Psoas muscle (tissue), 8 donors: ENCODE measurements around the gene VSTM2B. TPM values are rescaled to one million over a fixed set of nuclear protein-coding genes. Genes with fewer than 3 reads are reported as not detected.

Experiments used
- ATAC-seq, 4 donors: fragments of 200-7000 bp; cut with Tn5 transposase; one replicate each; pipeline ENCODE4 v1.9.1; 2020; ENCODE audit warnings: moderate library complexity in 3 of 4, mild to moderate bottlenecking in 2 of 4
- DNase-seq, 2 donors: peaks; one replicate each; pipeline ENCODE4 v3.0.0-alpha.2; 2020
- H3K27ac ChIP-seq: fragments of 200-600 bp; one replicate; pipeline ENCODE4 v1.8.0; 2022
- H3K27me3 ChIP-seq, 3 donors: fragments of 200-600 bp in 1 of 3; one replicate each; pipeline versions ENCODE4 v1.6.1 to v1.8.0; 2013 to 2022; ENCODE audit warnings: low read length in 2 of 3, mild to moderate bottlenecking in 2 of 3, moderate library complexity in 1 of 3; ENCODE audit not compliant: insufficient read depth in 3 of 3
- H3K36me3 ChIP-seq, 2 donors: fragments of 200-600 bp in 1 of 2; one replicate each; pipeline versions ENCODE4 v1.6.1 to v1.8.0; 2013 to 2022; ENCODE audit warnings: low read depth in 1 of 2, mild to moderate bottlenecking in 1 of 2, moderate library complexity in 1 of 2; ENCODE audit not compliant: insufficient read depth in 1 of 2
- H3K4me1 ChIP-seq: fragments of 200-600 bp; one replicate; pipeline ENCODE4 v1.8.0; 2022
- H3K4me3 ChIP-seq: fragments of 200-600 bp; one replicate; pipeline ENCODE4 v1.8.0; 2022; ENCODE audit warnings: mild to moderate bottlenecking
- H3K9me3 ChIP-seq: fragments of 200-600 bp; one replicate; pipeline ENCODE4 v1.8.0; 2022
- WGBS, 3 donors: extraction: QIAGEN DNeasy Blood & Tissue Kit; methylation state at CpG; one replicate each; pipeline versions ENCODE4 v1.1.6 to v1.1.7; 2013; 5-methylcytosine and 5-hydroxymethylcytosine counted together
- intact Hi-C, 2 donors: fragments of 100-400 bp; cut with DNase I; formaldehyde crosslinking; loops; one replicate each; pipeline versions ENCODE4 v1.11.0 to v1.14.2; 2022
- polyA plus RNA-seq, 3 donors: library from polyadenylated mRNA; stranded (reverse); fragments of 200-250 nt; gene quantifications; one replicate each; pipeline ENCODE4 v1.2.3, GENCODE V29; 2013
- total RNA-seq, 4 donors: library from RNA; stranded (reverse); fragmentation: NEBNext Ultra II Directional in 2 of 4; extraction: Animal tissue kit (Norgen Biotek cat#: 25700) in 2 of 4; gene quantifications; one replicate each; pipeline versions ENCODE4 v1.2.1 to v1.2.4, GENCODE V29; 2021 to 2023
- TF ChIP-seq, protein P1 (sequence below): fragments of 200-600 bp; IDR thresholded peaks from one replicate; pipeline ENCODE4 v1.8.0; 2022; ENCODE audit warnings: antibody characterized with exemption
- donor health status: healthy with polysubstance abuse.
- donor health status: DM: no; HTN: no; CAD: no; lungs with moderate emphysema.
- donor health status: Bipolar disorder and iron deficiency.
- donor health status: healthy.
- donor health status: DM: yes; HTN: yes; CAD: no.
- donor health status: DM: no; HTN: no; CAD: no.
- donor health status: DM: no; HTN: no; CAD: no.
- donor health status: DM: yes; HTN: yes; CAD: no.

The VSTM2B gene
- total and polyA plus RNA-seq, 7 donors = not detected

DNA sequence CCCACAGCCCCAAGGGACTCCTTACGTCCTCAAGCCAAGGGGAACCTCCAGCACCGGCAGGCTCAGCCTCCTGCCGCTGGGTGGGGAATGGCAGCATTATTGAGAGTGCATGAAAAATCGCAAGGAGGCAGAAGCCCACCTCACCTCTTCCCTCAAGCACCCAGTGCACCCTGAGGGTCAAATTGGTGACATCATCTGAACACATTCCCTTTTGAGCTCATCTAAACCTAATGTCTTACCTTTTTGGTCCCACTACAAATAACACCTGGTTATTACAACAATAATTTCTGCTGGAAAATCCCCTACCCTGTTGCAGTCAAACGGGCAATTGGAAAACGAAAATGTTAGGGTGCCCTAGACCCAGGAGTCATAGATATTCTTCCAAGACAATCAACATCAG lies 68.1 kb downstream of the VSTM2B start:
- TF ChIP-seq, protein P1, sequence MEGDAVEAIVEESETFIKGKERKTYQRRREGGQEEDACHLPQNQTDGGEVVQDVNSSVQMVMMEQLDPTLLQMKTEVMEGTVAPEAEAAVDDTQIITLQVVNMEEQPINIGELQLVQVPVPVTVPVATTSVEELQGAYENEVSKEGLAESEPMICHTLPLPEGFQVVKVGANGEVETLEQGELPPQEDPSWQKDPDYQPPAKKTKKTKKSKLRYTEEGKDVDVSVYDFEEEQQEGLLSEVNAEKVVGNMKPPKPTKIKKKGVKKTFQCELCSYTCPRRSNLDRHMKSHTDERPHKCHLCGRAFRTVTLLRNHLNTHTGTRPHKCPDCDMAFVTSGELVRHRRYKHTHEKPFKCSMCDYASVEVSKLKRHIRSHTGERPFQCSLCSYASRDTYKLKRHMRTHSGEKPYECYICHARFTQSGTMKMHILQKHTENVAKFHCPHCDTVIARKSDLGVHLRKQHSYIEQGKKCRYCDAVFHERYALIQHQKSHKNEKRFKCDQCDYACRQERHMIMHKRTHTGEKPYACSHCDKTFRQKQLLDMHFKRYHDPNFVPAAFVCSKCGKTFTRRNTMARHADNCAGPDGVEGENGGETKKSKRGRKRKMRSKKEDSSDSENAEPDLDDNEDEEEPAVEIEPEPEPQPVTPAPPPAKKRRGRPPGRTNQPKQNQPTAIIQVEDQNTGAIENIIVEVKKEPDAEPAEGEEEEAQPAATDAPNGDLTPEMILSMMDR = no peak
- DNase-seq (no peak), ATAC-seq (no peak)
- Histone ChIP-seq H3K27ac (no peak overlapping the region), H3K27me3 (peaks cover 0 to 61% (median 3%) of the 10 kb centered on the region in 3 donors), H3K4me1 (no peaks in the 10 kb centered on the region), H3K9me3 (no peaks in the 10 kb centered on the region), H3K36me3 (no peaks in the 10 kb centered on the region), H3K4me3 (no peak overlapping the region)
- 63 to 70% (median 67%) methylated on average over 6 of the region's 6 CpGs for WGBS, 3 donors
- intact Hi-C loops = no loop called here

DNA sequence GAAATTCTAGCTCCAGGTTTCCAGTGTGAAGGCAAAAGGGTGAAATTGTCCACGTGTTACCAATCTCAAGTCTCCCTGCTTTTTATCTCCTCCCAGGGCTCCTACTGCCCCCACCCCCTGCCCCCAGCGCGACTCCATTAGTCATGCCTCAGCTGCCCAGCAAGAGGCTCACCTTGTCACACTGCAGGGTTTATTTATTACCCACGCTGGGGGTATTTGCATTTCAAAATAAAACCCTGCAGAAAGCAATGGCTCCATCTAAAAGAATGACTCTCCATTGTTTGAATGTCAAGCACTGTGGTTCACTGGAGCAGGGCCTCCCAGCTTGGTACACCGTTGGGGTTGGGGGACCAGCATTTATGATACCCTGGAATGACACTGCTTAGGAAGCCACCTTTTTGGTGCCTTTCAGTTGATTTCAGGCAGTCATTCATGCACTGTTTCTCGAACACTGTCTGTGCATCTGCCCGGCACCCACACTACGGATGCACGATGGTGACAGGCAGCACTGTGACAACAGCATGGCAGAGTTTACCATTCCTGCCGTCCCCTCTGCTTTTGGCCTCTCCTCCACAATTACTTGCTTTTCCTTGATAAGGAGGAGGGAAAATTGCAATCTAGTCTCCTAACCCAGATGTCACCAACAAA lies 70.4 kb downstream of the VSTM2B start:
- H3K4me3 ChIP-seq = no peak overlapping the region
- intact Hi-C loops = no loop called here
- no peaks in the 10 kb centered on the region for H3K36me3 ChIP-seq
- H3K4me1 ChIP-seq = no peaks in the 10 kb centered on the region
- TF ChIP-seq, protein P1 = no peak
- DNase-seq = no peak
- peaks cover 0 to 48% (median 3%) of the 10 kb centered on the region in 3 donors for H3K27me3 ChIP-seq
- ATAC-seq = no peak
- H3K27ac ChIP-seq = no peak overlapping the region
- 26 to 27% (median 26%) methylated on average over 10 of the region's 10 CpGs for WGBS, 3 donors
- no peaks in the 10 kb centered on the region for H3K9me3 ChIP-seq

DNA sequence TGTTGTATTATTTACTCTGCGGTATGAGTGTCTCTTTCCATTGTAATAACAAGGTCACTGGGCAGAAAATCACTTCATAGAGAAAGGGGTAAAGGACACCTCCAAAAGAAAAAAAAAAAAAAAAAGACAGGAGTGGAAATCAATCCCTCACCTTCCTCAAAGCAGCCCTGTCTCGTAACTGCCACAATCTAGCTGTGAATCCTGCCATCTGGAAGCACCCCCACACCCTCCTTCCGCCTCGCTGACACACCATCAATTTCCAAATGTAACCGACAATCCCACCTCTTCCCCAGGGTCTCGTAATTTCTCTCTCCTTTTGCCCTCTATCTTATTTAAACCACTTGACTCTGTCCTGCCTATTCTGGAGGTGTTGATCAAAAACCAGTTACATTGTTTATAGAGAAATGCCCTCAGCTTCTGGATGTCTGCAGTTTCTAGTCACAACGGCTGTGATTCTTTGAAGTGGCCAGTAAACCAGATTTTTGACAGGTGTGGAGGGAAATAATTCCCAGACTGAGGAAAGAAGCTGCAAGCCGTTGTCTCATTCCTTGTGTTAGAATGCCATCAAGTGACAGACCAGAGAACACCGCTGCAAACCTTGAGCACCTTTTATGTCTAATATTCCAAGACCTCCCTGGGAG lies 71.2 kb downstream of the VSTM2B start:
- Histone ChIP-seq H3K36me3 (no peaks in the 10 kb centered on the region), H3K4me3 (no peak overlapping the region), H3K27ac (no peak overlapping the region), H3K4me1 (no peaks in the 10 kb centered on the region), H3K27me3 (peaks cover 0 to 40% (median 3%) of the 10 kb centered on the region in 3 donors), H3K9me3 (no peaks in the 10 kb centered on the region)
- intact Hi-C loops = no loop called here
- WGBS, 3 donors = 16 to 19% (median 17%) methylated on average over 9 of the region's 9 CpGs
- ATAC-seq = no peak
- TF ChIP-seq, protein P1 = no peak
- no peak for DNase-seq

DNA sequence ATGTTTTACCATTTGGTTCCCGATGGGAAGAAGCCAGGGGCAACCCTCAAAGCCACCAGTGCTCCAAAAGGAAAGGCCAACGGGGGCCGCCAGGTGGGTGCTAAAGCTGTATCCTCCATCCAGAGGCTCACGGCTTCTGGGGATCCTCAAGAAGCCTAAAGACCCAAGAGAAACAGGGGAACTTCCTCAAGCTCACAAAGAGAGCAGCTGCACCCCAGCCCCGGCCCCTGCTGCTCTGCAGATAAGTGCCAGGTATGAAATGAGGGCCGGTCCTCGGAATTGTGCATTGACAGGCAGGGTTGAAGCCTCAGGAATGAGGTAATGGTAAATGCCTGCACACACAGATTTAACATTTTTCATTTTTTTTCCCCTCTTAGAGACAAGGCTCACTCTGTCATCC lies 72.2 kb downstream of the VSTM2B start:
- ATAC-seq (no peak), DNase-seq (no peak)
- no peak overlapping the region for H3K27ac ChIP-seq
- H3K4me1 ChIP-seq = no peaks in the 10 kb centered on the region
- H3K9me3 ChIP-seq = no peaks in the 10 kb centered on the region
- H3K27me3 ChIP-seq = peaks cover 0 to 36% (median 3%) of the 10 kb centered on the region in 3 donors
- no peaks in the 10 kb centered on the region for H3K36me3 ChIP-seq
- intact Hi-C loops = no loop called here
- 59 to 67% (median 64%) methylated on average over 7 of the region's 7 CpGs for WGBS, 3 donors
- H3K4me3 ChIP-seq = no peak overlapping the region
- TF ChIP-seq, protein P1 = no peak
